Measurements from ENCODE around the gene VCX3B. TPM values are rescaled to one million over a fixed set of nuclear protein-coding genes. Genes with fewer than 3 reads are reported as not detected.
"Not testable (repeated sequence)": the region's sequence is repeated elsewhere in the genome, so short reads cannot be mapped to it uniquely, and the experiment has no call there.

The VCX3B gene
- total and polyA plus RNA-seq, 2 donors (not counting 3 experiments of a cell fraction or from before 2014, with no cell fraction given), result not detected

DNA sequence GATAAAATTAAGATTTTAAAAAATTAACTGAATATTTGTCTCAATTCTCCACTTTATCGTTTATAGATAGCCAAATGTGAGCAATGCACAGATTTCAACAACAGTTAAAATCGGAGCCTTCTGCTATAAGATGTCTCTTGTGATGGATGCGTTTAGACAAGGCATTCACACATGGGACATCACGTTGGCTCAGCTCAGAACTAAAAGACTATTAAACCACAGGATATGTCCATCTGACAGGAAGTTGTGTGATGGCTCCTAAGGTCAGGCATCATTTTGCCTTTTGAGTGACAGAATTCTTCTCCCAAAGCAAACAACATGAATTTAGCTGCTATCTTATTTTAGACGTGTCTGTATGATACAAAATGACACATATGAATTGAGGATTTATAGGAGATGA lies 17.3 kb upstream of the VCX3B start:
- H3K4me3 ChIP-seq (replicated peaks in 1 of 3; ENCODE audit: insufficient read depth in 1 of 3, low read depth in 1 of 3, low read length in 3 of 3), result no peak overlapping the region
- no peaks in the 10 kb centered on the region for H4K20me1 ChIP-seq (replicated peaks; ENCODE audit: control insufficient read depth, extremely low read depth, insufficient read depth, low read length)
- no peaks in the 10 kb centered on the region for H3K9me1 ChIP-seq (replicated peaks; ENCODE audit: control insufficient read depth, extremely low read depth, insufficient read depth, low read length)
- H3K9ac ChIP-seq (replicated peaks; ENCODE audit: extremely low read depth, insufficient read depth, low read length), result no peak overlapping the region
- no peaks in the 10 kb centered on the region for H3K9me3 ChIP-seq (replicated peaks; ENCODE audit: control insufficient read depth, insufficient read depth, low read length)
- no TSS peak for BruUV-seq (replicated peaks)
- H3K27me3 ChIP-seq (ENCODE audit: control insufficient read depth in 2 of 2, insufficient read depth in 2 of 2, low read length in 2 of 2), result no peaks in the 10 kb centered on the region
- FAIRE-seq (no peak), DNase-seq (ENCODE audit: low read depth, low spot score) (no peak)
- H3K4me1 ChIP-seq (ENCODE audit: control insufficient read depth, extremely low read depth, insufficient read depth, low read length), result no peaks in the 10 kb centered on the region
- H2AFZ ChIP-seq (ENCODE audit: low read depth, low read length), result no peak overlapping the region
- intact Hi-C loops (cut with micrococcal nuclease), result no loop called here
- TF ChIP-seq GATA2 (IDR thresholded peaks at IDR 0.05; ENCODE audit: insufficient read depth, insufficient read length, low read depth, low read length), result no peak
- TF ChIP-seq POLR2AphosphoS5 (IDR thresholded peaks at IDR 0.05; ENCODE audit: insufficient read depth, low read depth, low read length), result no peak
- no peak for TF ChIP-seq FOS (IDR thresholded peaks at IDR 0.05; ENCODE audit: borderline replicate concordance, insufficient read depth, low read length)
- TF ChIP-seq JUN (IDR thresholded peaks at IDR 0.05; ENCODE audit: borderline replicate concordance, insufficient read depth, insufficient read length, low read depth), result no peak
- TF ChIP-seq POLR2A (IDR thresholded peaks at IDR 0.05; ENCODE audit: low read depth, low read length), result no peak
- no peak for TF ChIP-seq EZH2 (IDR thresholded peaks at IDR 0.05; ENCODE audit: borderline replicate concordance, low read depth, low read length, severe bottlenecking)
- TF ChIP-seq MAX (IDR thresholded peaks at IDR 0.05; ENCODE audit: insufficient read depth, insufficient read length), result no peak
- TF ChIP-seq MYC (IDR thresholded peaks at IDR 0.05; ENCODE audit: low read depth, low read length), result no peak
- no peak for TF ChIP-seq CTCF (IDR thresholded peaks at IDR 0.05; ENCODE audit: extremely low read depth in 1 of 2, insufficient read depth in 1 of 2, low read depth in 1 of 2, low read length in 2 of 2)
- H3K79me2 ChIP-seq (ENCODE audit: control insufficient read depth, insufficient read depth, low read length), result no peaks in the 10 kb centered on the region
- ChIA-PET CTCF (no interaction called here), POLR2A (no interaction called here)
- no peaks in the 10 kb centered on the region for H3K36me3 ChIP-seq (ENCODE audit: control insufficient read depth in 2 of 2, extremely low read depth in 1 of 2, insufficient read depth in 2 of 2, low read length in 2 of 2)
- H3K4me2 ChIP-seq (ENCODE audit: insufficient read depth, low read length), result no peak overlapping the region
- dilution Hi-C loops (cut with MboI; ENCODE audit: extremely low pct_ligation_motif_present, low sequenced_read_pairs), result no loop called here
- H3K27ac ChIP-seq (ENCODE audit: insufficient read depth, low read depth, low read length), result no peak overlapping the region

DNA sequence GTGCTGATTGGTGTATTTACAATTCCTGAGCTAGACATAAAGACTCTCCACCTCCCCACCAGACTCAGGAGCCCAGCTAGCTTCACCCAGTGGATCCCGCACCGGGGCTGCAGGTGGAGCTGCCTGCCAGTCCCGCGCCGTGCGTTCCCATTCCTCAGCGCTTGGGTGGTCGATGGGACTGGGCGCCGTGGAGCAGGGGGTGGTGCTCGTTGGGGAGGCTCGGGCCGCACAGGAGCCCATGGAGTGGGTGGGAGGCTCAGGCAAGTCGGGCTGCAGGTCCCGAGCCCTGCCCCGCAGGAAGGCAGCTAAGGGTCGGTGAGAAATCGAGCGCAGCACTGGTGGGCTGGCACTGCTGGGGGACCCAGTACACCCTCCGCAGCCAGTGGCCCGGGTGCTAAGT lies 12.3 kb upstream of the VCX3B start:
- H3K27ac ChIP-seq (ENCODE audit: insufficient read depth, low read depth, low read length); H3K27me3 ChIP-seq (ENCODE audit: control insufficient read depth in 2 of 2, insufficient read depth in 2 of 2, low read length in 2 of 2); H3K9ac ChIP-seq (replicated peaks; ENCODE audit: extremely low read depth, insufficient read depth, low read length); H3K4me1 ChIP-seq (ENCODE audit: control insufficient read depth, extremely low read depth, insufficient read depth, low read length); DNase-seq (ENCODE audit: low read depth, low spot score); H3K36me3 ChIP-seq (ENCODE audit: control insufficient read depth in 2 of 2, extremely low read depth in 1 of 2, insufficient read depth in 2 of 2, low read length in 2 of 2); H3K4me3 ChIP-seq (replicated peaks in 1 of 3; ENCODE audit: insufficient read depth in 1 of 3, low read depth in 1 of 3, low read length in 3 of 3); H2AFZ ChIP-seq (ENCODE audit: low read depth, low read length); BruUV-seq (replicated peaks); intact Hi-C loops (cut with micrococcal nuclease); POLR2A ChIA-PET; H4K20me1 ChIP-seq (replicated peaks; ENCODE audit: control insufficient read depth, extremely low read depth, insufficient read depth, low read length); H3K9me3 ChIP-seq (replicated peaks; ENCODE audit: control insufficient read depth, insufficient read depth, low read length); FAIRE-seq; H3K9me1 ChIP-seq (replicated peaks; ENCODE audit: control insufficient read depth, extremely low read depth, insufficient read depth, low read length); H3K79me2 ChIP-seq (ENCODE audit: control insufficient read depth, insufficient read depth, low read length); H3K4me2 ChIP-seq (ENCODE audit: insufficient read depth, low read length); dilution Hi-C loops (cut with MboI; ENCODE audit: extremely low pct_ligation_motif_present, low sequenced_read_pairs): not testable (repeated sequence)
- CTCF ChIA-PET, result interaction anchor here (0.6 kb wide), 1 partner anchor 10 kb away, joined by 3 read pairs; no protein-coding TSS in a partner anchor
